Peyer's patch (tissue), 4 donors: ENCODE data around the gene FUS. TPM values are rescaled to one million over a fixed set of nuclear protein-coding genes. Genes with fewer than 3 reads are reported as not detected.
"Not testable (repeated sequence)": the region's sequence is repeated elsewhere in the genome, so short reads cannot be mapped to it uniquely, and the experiment has no call there.

Experiments
- DNase-seq, 3 donors: peaks; one replicate each; pipeline ENCODE4 v3.0.0-alpha.2; 2017 to 2019
- H3K27ac ChIP-seq, 4 donors: fragments of 200-600 bp; sonication (generic); one replicate each; pipeline ENCODE4 v1.5.1; 2016 to 2019
- H3K27me3 ChIP-seq, 2 donors: fragments of 200-600 bp; sonication (generic); one replicate each; pipeline ENCODE4 v1.5.1; 2019
- H3K36me3 ChIP-seq, 3 donors: fragments of 200-600 bp; sonication (generic); one replicate each; pipeline ENCODE4 v1.5.1; 2016 to 2019
- H3K4me1 ChIP-seq, 4 donors: fragments of 200-600 bp; sonication (generic); one replicate each; pipeline ENCODE4 v1.5.1; 2016 to 2019
- H3K4me3 ChIP-seq, 4 donors: fragments of 200-600 bp; sonication (generic); 1 replicate in 3 of 4; 2 replicates in 1 of 4; pipeline ENCODE4 v1.5.1; 2016 to 2019; ENCODE audit warnings: mild to moderate bottlenecking in 1 of 4
- H3K9me3 ChIP-seq, 4 donors: fragments of 200-600 bp; sonication (generic); one replicate each; pipeline ENCODE4 v1.5.1; 2016 to 2019; ENCODE audit warnings: mild to moderate bottlenecking in 1 of 4
- CTCF ChIP-seq, 6 experiments: fragments of 450-650 bp in 4 of 6; fragments of 200-600 bp in 2 of 6; sonication (generic) in 1 of 6; IDR thresholded peaks; one replicate each; pipeline ENCODE4 v1.5.1; 2017 to 2019; ENCODE audit warnings: antibody characterized with exemption in 6 of 6, mild to moderate bottlenecking in 3 of 6, moderate library complexity in 1 of 6
- POLR2A ChIP-seq, 2 donors: fragments of 450-650 bp; IDR thresholded peaks; one replicate each; pipeline ENCODE4 v1.5.1; 2017; ENCODE audit warnings: antibody characterized with exemption in 2 of 2, mild to moderate bottlenecking in 2 of 2, moderate library complexity in 2 of 2
- total RNA-seq, 4 donors: library from RNA; depleted of rRNA; stranded (reverse); fragments of >200 nt; gene quantifications; one replicate each; pipeline ENCODE4 v1.1.0, GENCODE V29; 2016

The FUS gene
- total RNA-seq, 4 donors from 2014 or later: 69.7 to 173 (median 121) TPM

GRCh38 chr16:31141489-31142108 is 38.3 kb upstream of the FUS start:
- peaks cover 3 to 35% (median 7%) of the 10 kb centered on the region in 4 donors for H3K4me1 ChIP-seq
- peak in 1 of 3 donors; percentile 65 for DNase-seq
- H3K4me3 ChIP-seq: peak overlapping the region in 2 of 4 donors; percentile 41 to 62
- H3K27me3 ChIP-seq: no peaks in the 10 kb centered on the region
- TF ChIP-seq CTCF (IDR thresholded peaks at IDR 0.05) (no peak), POLR2A (IDR thresholded peaks at IDR 0.05) (no peak)
- H3K27ac ChIP-seq: peak overlapping the region; percentile 77 to 96 (median 88)
- no peaks in the 10 kb centered on the region for H3K36me3 ChIP-seq
- no peaks in the 10 kb centered on the region for H3K9me3 ChIP-seq

- Histone ChIP-seq H3K36me3 (no peaks in the 10 kb centered on the region), H3K4me3 (peak overlapping the region; percentile 41 to 62 (median 62)), H3K4me1 (peaks cover 3 to 35% (median 7%) of the 10 kb centered on the region in 4 donors), H3K9me3 (no peaks in the 10 kb centered on the region), H3K27me3 (no peaks in the 10 kb centered on the region), H3K27ac (peak overlapping the region; percentile 77 to 96 (median 88))
- TF ChIP-seq CTCF (IDR thresholded peaks at IDR 0.05) (peak; percentile 95 to 100 (median 100)), POLR2A (IDR thresholded peaks at IDR 0.05) (peak; percentile 21 to 52)
- peak; percentile 99 to 100 (median 99) for DNase-seq
Observed at GRCh38 chr16:31142109-31143010, 37.6 kb upstream of the FUS start.

GRCh38 chr16:31143011-31143693 is 36.8 kb upstream of the FUS start:
- Histone ChIP-seq H3K27me3 (no peaks in the 10 kb centered on the region), H3K27ac (peak overlapping the region; percentile 77 to 96 (median 88)), H3K4me1 (peaks cover 3 to 32% (median 7%) of the 10 kb centered on the region in 4 donors), H3K36me3 (no peaks in the 10 kb centered on the region), H3K9me3 (no peaks in the 10 kb centered on the region), H3K4me3 (peak overlapping the region; percentile 41 to 62 (median 62))
- TF ChIP-seq POLR2A (IDR thresholded peaks at IDR 0.05) (no peak), CTCF (IDR thresholded peaks at IDR 0.05) (no peak)
- DNase-seq: peak in 1 of 3 donors; percentile 56

GRCh38 chr16:31143694-31144148 is 36.2 kb upstream of the FUS start:
- peaks cover 3 to 34% (median 7%) of the 10 kb centered on the region in 4 donors for H3K4me1 ChIP-seq
- TF ChIP-seq POLR2A (IDR thresholded peaks at IDR 0.05) (no peak), CTCF (IDR thresholded peaks at IDR 0.05) (no peak)
- no peak overlapping the region for H3K4me3 ChIP-seq
- no peaks in the 10 kb centered on the region for H3K36me3 ChIP-seq
- H3K27me3 ChIP-seq: no peaks in the 10 kb centered on the region
- no peak for DNase-seq
- no peaks in the 10 kb centered on the region for H3K9me3 ChIP-seq
- H3K27ac ChIP-seq: no peak overlapping the region

- not testable (repeated sequence) for H3K27me3 ChIP-seq, H3K27ac ChIP-seq, DNase-seq, H3K36me3 ChIP-seq, H3K4me3 ChIP-seq, H3K9me3 ChIP-seq
- peaks cover 3 to 38% (median 5%) of the 10 kb centered on the region in 4 donors for H3K4me1 ChIP-seq
Observed at GRCh38 chr16:31144418-31144817, 35.5 kb upstream of the FUS start.
